ENCODE results near the gene SSBP3. TPM values are rescaled to one million over a fixed set of nuclear protein-coding genes. Genes with fewer than 3 reads are reported as not detected.

SSBP3 gene
- total RNA-seq, 1 donor from 2014 or later = 51.0 TPM

GRCh38 chr1:54270543-54270942, 135.7 kb downstream of the SSBP3 start:
- intact Hi-C loops (cut with DNase I) = loop anchor here (5.0 to 10.0 kb wide), 4 partner anchors 43 to 494 kb away; partner anchors contain the start of genes ACOT11 and PARS2
- no peak for DNase-seq (ENCODE audit: low spot score in 2 of 2)
- H3K4me1 ChIP-seq = peaks cover 20 to 30% of the 10 kb centered on the region in 2 donors
- no peaks in the 10 kb centered on the region for H3K27me3 ChIP-seq
- H3K27ac ChIP-seq = peak overlapping the region; percentile 96 to 98
- TF ChIP-seq CTCF (IDR thresholded peaks at IDR 0.05) = no peak
- no peak overlapping the region for H3K4me3 ChIP-seq
- H3K9me3 ChIP-seq = no peaks in the 10 kb centered on the region
- H3K36me3 ChIP-seq = no peaks in the 10 kb centered on the region

- TF ChIP-seq CTCF (IDR thresholded peaks at IDR 0.05) = no peak
- H3K9me3 ChIP-seq = no peaks in the 10 kb centered on the region
- no peaks in the 10 kb centered on the region for H3K36me3 ChIP-seq
- H3K4me1 ChIP-seq = peaks cover 7 to 16% of the 10 kb centered on the region in 2 donors
- H3K27ac ChIP-seq = peak overlapping the region in 1 of 2 donors; percentile 98
- intact Hi-C loops (cut with DNase I) = no loop called here
- H3K4me3 ChIP-seq = no peak overlapping the region
- DNase-seq (ENCODE audit: low spot score in 2 of 2) = no peak
- H3K27me3 ChIP-seq = no peaks in the 10 kb centered on the region
Observed at GRCh38 chr1:54268762-54269297, 137.4 kb downstream of the SSBP3 start.

- H3K4me1 ChIP-seq = peaks cover 3 to 11% of the 10 kb centered on the region in 2 donors
Observed at GRCh38 chr1:54267815-54268761, 138.1 kb downstream of the SSBP3 start.

GRCh38 chr1:54266908-54267307, 139.3 kb downstream of the SSBP3 start:
- Histone ChIP-seq H3K4me3 (no peak overlapping the region), H3K4me1 (peaks cover 0 to 3% of the 10 kb centered on the region in 2 donors), H3K27me3 (no peaks in the 10 kb centered on the region), H3K36me3 (no peaks in the 10 kb centered on the region), H3K9me3 (no peaks in the 10 kb centered on the region), H3K27ac (no peak overlapping the region)
- intact Hi-C loops (cut with DNase I) = no loop called here
- TF ChIP-seq CTCF (IDR thresholded peaks at IDR 0.05) = no peak
- DNase-seq (ENCODE audit: low spot score in 2 of 2) = no peak

More at GRCh38 chr1:54267815-54268761, 138.1 kb downstream of the SSBP3 start:
- Histone ChIP-seq H3K27ac (no peak overlapping the region), H3K4me3 (no peak overlapping the region), H3K9me3 (no peaks in the 10 kb centered on the region), H3K36me3 (no peaks in the 10 kb centered on the region), H3K27me3 (no peaks in the 10 kb centered on the region)
- TF ChIP-seq CTCF (IDR thresholded peaks at IDR 0.05) = no peak
- intact Hi-C loops (cut with DNase I) = no loop called here
- no peak for DNase-seq (ENCODE audit: low spot score in 2 of 2)

- no peaks in the 10 kb centered on the region for H3K27me3 ChIP-seq
- no peak overlapping the region for H3K4me3 ChIP-seq
- TF ChIP-seq CTCF (IDR thresholded peaks at IDR 0.05) = no peak
- H3K4me1 ChIP-seq = no peaks in the 10 kb centered on the region
- intact Hi-C loops (cut with DNase I) = no loop called here
- no peak for DNase-seq (ENCODE audit: low spot score in 2 of 2)
- H3K27ac ChIP-seq = no peak overlapping the region
- no peaks in the 10 kb centered on the region for H3K9me3 ChIP-seq
- H3K36me3 ChIP-seq = peaks cover 0 to 3% of the 10 kb centered on the region in 2 donors
Observed at GRCh38 chr1:54266195-54266594, 140.0 kb downstream of the SSBP3 start.
